ENCODE results near the gene TMEM31.

The TMEM31 gene

GRCh38 chrX:103710609-103711008 lies at the start of gene TMEM31:
Gene TMEM31 (plus strand): TSS chrX:103710909. CDS start chrX:103712259, 1,350 bp downstream.
- no peak within 1 kb of the TSS for H3K9ac ChIP-seq (ENCODE audit: insufficient read length, low read depth)
- no peaks in the 10 kb centered on the region for H3K9me3 ChIP-seq (ENCODE audit: insufficient read depth, low read length)
- H3K27me3 ChIP-seq (ENCODE audit: insufficient read depth, insufficient read length) = no peaks in the 10 kb centered on the region
- H3K4me3 ChIP-seq (ENCODE audit: insufficient read length, low read depth) = no peak within 1 kb of the TSS
- no peaks in the 10 kb centered on the region for H3K4me1 ChIP-seq (ENCODE audit: insufficient read depth, insufficient read length)
- TF ChIP-seq SUZ12 (IDR thresholded peaks at IDR 0.05; ENCODE audit: extremely low read depth, insufficient read depth, insufficient read length) (no peak), YY1 (IDR thresholded peaks at IDR 0.05; ENCODE audit: insufficient read depth, insufficient read length) (no peak), ZNF274 (IDR thresholded peaks at IDR 0.05; ENCODE audit: low read depth, low read length) (no peak)
- H3K36me3 ChIP-seq (ENCODE audit: insufficient read depth, insufficient read length, low read length) = no peaks in the 10 kb centered on the region
- DNase-seq (ENCODE audit: low read depth, low spot score) = no peak

GRCh38 chrX:103663981-103664762 lies 46.5 kb upstream of the TMEM31 start:
- no peak for TF ChIP-seq ZNF274 (IDR thresholded peaks at IDR 0.05; ENCODE audit: low read depth, low read length)
- no peak for TF ChIP-seq SUZ12 (IDR thresholded peaks at IDR 0.05; ENCODE audit: extremely low read depth, insufficient read depth, insufficient read length)
- TF ChIP-seq YY1 (IDR thresholded peaks at IDR 0.05; ENCODE audit: insufficient read depth, insufficient read length) = no peak
- no peak for DNase-seq (ENCODE audit: low read depth, low spot score)
- no peak overlapping the region for H3K4me3 ChIP-seq (ENCODE audit: insufficient read length, low read depth)
- H3K9me3 ChIP-seq (ENCODE audit: insufficient read depth, low read length) = no peaks in the 10 kb centered on the region
- no peak overlapping the region for H3K9ac ChIP-seq (ENCODE audit: insufficient read length, low read depth)
- no peaks in the 10 kb centered on the region for H3K27me3 ChIP-seq (ENCODE audit: insufficient read depth, insufficient read length)
- no peaks in the 10 kb centered on the region for H3K4me1 ChIP-seq (ENCODE audit: insufficient read depth, insufficient read length)
- no peaks in the 10 kb centered on the region for H3K36me3 ChIP-seq (ENCODE audit: insufficient read depth, insufficient read length, low read length)

- Histone ChIP-seq H3K27me3 (ENCODE audit: insufficient read depth, insufficient read length) (no peaks in the 10 kb centered on the region), H3K4me1 (ENCODE audit: insufficient read depth, insufficient read length) (no peaks in the 10 kb centered on the region), H3K36me3 (ENCODE audit: insufficient read depth, insufficient read length, low read length) (no peaks in the 10 kb centered on the region), H3K9me3 (ENCODE audit: insufficient read depth, low read length) (no peaks in the 10 kb centered on the region), H3K4me3 (ENCODE audit: insufficient read length, low read depth) (no peak overlapping the region), H3K9ac (ENCODE audit: insufficient read length, low read depth) (no peak overlapping the region)
- DNase-seq (ENCODE audit: low read depth, low spot score) = no peak
- TF ChIP-seq SUZ12 (IDR thresholded peaks at IDR 0.05; ENCODE audit: extremely low read depth, insufficient read depth, insufficient read length) (no peak), ZNF274 (IDR thresholded peaks at IDR 0.05; ENCODE audit: low read depth, low read length) (no peak), YY1 (IDR thresholded peaks at IDR 0.05; ENCODE audit: insufficient read depth, insufficient read length) (no peak)
These were observed 44.3 kb upstream of the TMEM31 start for GRCh38 chrX:103666202-103667107.

- H3K4me1 ChIP-seq (ENCODE audit: insufficient read depth, insufficient read length) = no peaks in the 10 kb centered on the region
- H3K9ac ChIP-seq (ENCODE audit: insufficient read length, low read depth) = no peak overlapping the region
- no peaks in the 10 kb centered on the region for H3K27me3 ChIP-seq (ENCODE audit: insufficient read depth, insufficient read length)
- DNase-seq (ENCODE audit: low read depth, low spot score) = no peak
- no peak overlapping the region for H3K4me3 ChIP-seq (ENCODE audit: insufficient read length, low read depth)
- no peak for TF ChIP-seq ZNF274 (IDR thresholded peaks at IDR 0.05; ENCODE audit: low read depth, low read length)
- no peak for TF ChIP-seq SUZ12 (IDR thresholded peaks at IDR 0.05; ENCODE audit: extremely low read depth, insufficient read depth, insufficient read length)
- TF ChIP-seq YY1 (IDR thresholded peaks at IDR 0.05; ENCODE audit: insufficient read depth, insufficient read length) = no peak
- H3K9me3 ChIP-seq (ENCODE audit: insufficient read depth, low read length) = no peaks in the 10 kb centered on the region
- no peaks in the 10 kb centered on the region for H3K36me3 ChIP-seq (ENCODE audit: insufficient read depth, insufficient read length, low read length)
These were observed 41.0 kb upstream of the TMEM31 start for GRCh38 chrX:103669745-103670144.

GRCh38 chrX:103674531-103675454 lies 35.9 kb upstream of the TMEM31 start:
- no peaks in the 10 kb centered on the region for H3K9me3 ChIP-seq (ENCODE audit: insufficient read depth, low read length)
- no peaks in the 10 kb centered on the region for H3K27me3 ChIP-seq (ENCODE audit: insufficient read depth, insufficient read length)
- no peak overlapping the region for H3K4me3 ChIP-seq (ENCODE audit: insufficient read length, low read depth)
- H3K4me1 ChIP-seq (ENCODE audit: insufficient read depth, insufficient read length) = no peaks in the 10 kb centered on the region
- no peak overlapping the region for H3K9ac ChIP-seq (ENCODE audit: insufficient read length, low read depth)
- H3K36me3 ChIP-seq (ENCODE audit: insufficient read depth, insufficient read length, low read length) = peaks cover 43% of the 10 kb centered on the region
- no peak for DNase-seq (ENCODE audit: low read depth, low spot score)
- TF ChIP-seq SUZ12 (IDR thresholded peaks at IDR 0.05; ENCODE audit: extremely low read depth, insufficient read depth, insufficient read length) (no peak), YY1 (IDR thresholded peaks at IDR 0.05; ENCODE audit: insufficient read depth, insufficient read length) (no peak), ZNF274 (IDR thresholded peaks at IDR 0.05; ENCODE audit: low read depth, low read length) (no peak)

- Histone ChIP-seq H3K36me3 (ENCODE audit: insufficient read depth, insufficient read length, low read length) (peaks cover 74% of the 10 kb centered on the region), H3K27me3 (ENCODE audit: insufficient read depth, insufficient read length) (no peaks in the 10 kb centered on the region), H3K9ac (ENCODE audit: insufficient read length, low read depth) (no peak overlapping the region), H3K4me1 (ENCODE audit: insufficient read depth, insufficient read length) (no peaks in the 10 kb centered on the region), H3K4me3 (ENCODE audit: insufficient read length, low read depth) (no peak overlapping the region), H3K9me3 (ENCODE audit: insufficient read depth, low read length) (no peaks in the 10 kb centered on the region)
- no peak for TF ChIP-seq SUZ12 (IDR thresholded peaks at IDR 0.05; ENCODE audit: extremely low read depth, insufficient read depth, insufficient read length)
- no peak for TF ChIP-seq YY1 (IDR thresholded peaks at IDR 0.05; ENCODE audit: insufficient read depth, insufficient read length)
- TF ChIP-seq ZNF274 (IDR thresholded peaks at IDR 0.05; ENCODE audit: low read depth, low read length) = no peak
- no peak for DNase-seq (ENCODE audit: low read depth, low spot score)
These were observed 32.3 kb upstream of the TMEM31 start for GRCh38 chrX:103678199-103678993.
